Measurements from ENCODE around the gene HOXB5.

The HOXB5 gene

GRCh38 chr17:48559840-48560817 lies 33.5 kb downstream of the HOXB5 start (continued):
- TF ChIP-seq WT1 (tag by site-specific recombination; IDR thresholded peaks at IDR 0.05): no peak
- no peak for TF ChIP-seq ZNF239 (tag by site-specific recombination; IDR thresholded peaks at IDR 0.05)
- peak; percentile 7; the same call in 1 of the 2 replicates for TF ChIP-seq OSR2 (tag by site-specific recombination; IDR thresholded peaks at IDR 0.05)
- no peak for TF ChIP-seq ZNF549 (tag by site-specific recombination; IDR thresholded peaks at IDR 0.05)
- TF ChIP-seq ZNF37A (tag by site-specific recombination; IDR thresholded peaks at IDR 0.05): no peak
- TF ChIP-seq ZNF513 (tag by site-specific recombination; IDR thresholded peaks at IDR 0.05): no peak
- no peak for TF ChIP-seq ZNF843 (tag by site-specific recombination; IDR thresholded peaks at IDR 0.05)
- TF ChIP-seq ZNF10 (tag by site-specific recombination; IDR thresholded peaks at IDR 0.05): no peak
- no peak for TF ChIP-seq ZNF473 (tag by site-specific recombination; IDR thresholded peaks at IDR 0.05)
- no peak for TF ChIP-seq ZNF529 (tag by site-specific recombination; IDR thresholded peaks at IDR 0.05; ENCODE audit: insufficient replicate concordance)
- TF ChIP-seq ZNF623 (tag by site-specific recombination; IDR thresholded peaks at IDR 0.05): no peak
- no peak for TF ChIP-seq FEZF1 (tag by site-specific recombination; IDR thresholded peaks at IDR 0.05)
- no peak for TF ChIP-seq ZNF354C (tag by site-specific recombination; IDR thresholded peaks at IDR 0.05; ENCODE audit: borderline replicate concordance, low read depth)
- no peak for TF ChIP-seq ZNF26 (tag by site-specific recombination; IDR thresholded peaks at IDR 0.05)
- TF ChIP-seq ELK4 (IDR thresholded peaks at IDR 0.05; ENCODE audit: borderline replicate concordance, low read depth, low read length): no peak
- TF ChIP-seq ZSCAN18 (tag by site-specific recombination; IDR thresholded peaks at IDR 0.05): no peak
- TF ChIP-seq ZNF510 (tag by site-specific recombination; IDR thresholded peaks at IDR 0.05; ENCODE audit: insufficient replicate concordance): no peak
- no peak for TF ChIP-seq ZNF521 (tag by site-specific recombination; IDR thresholded peaks at IDR 0.05)
- TF ChIP-seq KLF7 (tag by site-specific recombination; IDR thresholded peaks at IDR 0.05; ENCODE audit: borderline replicate concordance): no peak
- no peak for TF ChIP-seq ZNF292 (tag by site-specific recombination; IDR thresholded peaks at IDR 0.05; ENCODE audit: borderline replicate concordance, low read depth)
- no peak for TF ChIP-seq ZNF768 (tag by site-specific recombination; IDR thresholded peaks at IDR 0.05)
- TF ChIP-seq SCRT1 (tag by site-specific recombination; IDR thresholded peaks at IDR 0.05; ENCODE audit: borderline replicate concordance): no peak
- no peak for TF ChIP-seq ZNF248 (tag by site-specific recombination; IDR thresholded peaks at IDR 0.05)
- no peak for TF ChIP-seq SETDB1 (IDR thresholded peaks at IDR 0.05; ENCODE audit: insufficient read length, low read length)
- no peak for TF ChIP-seq KLF8 (tag by site-specific recombination; IDR thresholded peaks at IDR 0.05)
- no peak for TF ChIP-seq PBX3 (CRISPR knock-in tag; IDR thresholded peaks at IDR 0.05)
- TF ChIP-seq ZNF580 (tag by site-specific recombination; IDR thresholded peaks at IDR 0.05): no peak
- no peak for TF ChIP-seq ZNF548 (tag by site-specific recombination; IDR thresholded peaks at IDR 0.05)
- 0 out of 2 replicates have a peak, but pooled peaks have one; percentile 10 for TF ChIP-seq PATZ1 (tag by site-specific recombination; IDR thresholded peaks at IDR 0.05)
- no peak for TF ChIP-seq ZNF391 (tag by site-specific recombination; IDR thresholded peaks at IDR 0.05; ENCODE audit: borderline replicate concordance, low read depth)
